IgD-negative memory B cell (primary cell): ENCODE data around the gene PLCE1. TPM values are rescaled to one million over a fixed set of nuclear protein-coding genes. Genes with fewer than 3 reads are reported as not detected.
"Not testable (repeated sequence)": the region's sequence is repeated elsewhere in the genome, so short reads cannot be mapped to it uniquely, and the experiment has no call there.

Experiments
- H3K27ac Mint-ChIP-seq, 3 donors: one replicate each; pipeline ENCODE4 v1.8.0; 2020 to 2022; ENCODE audit warnings: mild to moderate bottlenecking in 3 of 3, mixed read lengths in 3 of 3, moderate library complexity in 1 of 3
- H3K27me3 Mint-ChIP-seq: one replicate; pipeline ENCODE4 v1.8.0; 2021; ENCODE audit warnings: mixed read lengths
- H3K36me3 Mint-ChIP-seq: one replicate; pipeline ENCODE4 v1.8.0; 2020; ENCODE audit warnings: mild to moderate bottlenecking, mixed read lengths
- H3K4me1 Mint-ChIP-seq, 3 donors: one replicate each; pipeline ENCODE4 v1.8.0; 2020 to 2022; ENCODE audit warnings: mixed read lengths in 3 of 3, mild to moderate bottlenecking in 1 of 3
- H3K4me3 Mint-ChIP-seq, 4 donors: one replicate each; pipeline ENCODE4 v1.8.0; 2020 to 2022; ENCODE audit warnings: mild to moderate bottlenecking in 4 of 4, mixed read lengths in 4 of 4, moderate library complexity in 3 of 4
- H3K9me3 Mint-ChIP-seq, 3 donors: one replicate each; pipeline ENCODE4 v1.8.0; 2020 to 2021; ENCODE audit warnings: mixed read lengths in 3 of 3, mild to moderate bottlenecking in 1 of 3
- polyA plus RNA-seq: library from polyadenylated mRNA; unstranded; fragments of 300-500 nt; fragmentation: Illumina TruSeq; gene quantifications from one replicate; pipeline ENCODE4 v1.2.3, GENCODE V29; 2021

PLCE1 gene
- 0.49 TPM for polyA plus RNA-seq

- Mint-ChIP-seq H3K27ac (no peak within 1 kb of the TSS), H3K4me3 (peak within 1 kb of the TSS in 3 of 4 donors; percentile 70 to 87 (median 82)), H3K9me3 (peaks cover 0 to 3% (median 2%) of the 10 kb centered on the region in 3 donors), H3K4me1 (peaks cover 6 to 8% (median 8%) of the 10 kb centered on the region in 3 donors), H3K36me3 (peaks cover 1% of the 10 kb centered on the region), H3K27me3 (peaks cover 49% of the 10 kb centered on the region)
These were observed at the start of gene PLCE1 for GRCh38 chr10:93993782-93994437. Gene PLCE1, plus strand, starts transcription at chr10:93993931. Its CDS starts 37,116 bp downstream, at chr10:94031047.

DNA sequence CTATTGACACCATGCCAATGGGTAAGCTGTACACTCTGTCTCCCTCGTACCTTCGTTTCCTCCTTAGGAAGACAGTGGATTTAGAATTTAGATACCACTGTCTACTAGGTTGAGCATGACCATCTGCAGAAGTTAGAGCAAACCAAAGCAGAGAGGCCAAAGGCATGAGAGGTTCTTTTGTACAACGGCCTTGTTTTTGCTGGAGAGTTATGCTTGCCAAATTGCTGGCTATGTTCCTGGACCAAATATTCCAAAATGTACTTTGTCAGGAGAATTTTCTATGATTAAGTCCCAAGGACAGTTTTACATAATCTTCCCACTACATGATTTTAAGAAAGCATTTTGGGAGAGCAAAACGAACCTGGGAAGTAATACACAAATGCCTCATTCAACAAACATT is 47.9 kb upstream of the PLCE1 start:
- Mint-ChIP-seq H3K36me3 (peaks cover 6% of the 10 kb centered on the region), H3K27ac (no peak overlapping the region), H3K4me1 (no peaks in the 10 kb centered on the region), H3K27me3 (no peaks in the 10 kb centered on the region), H3K9me3 (no peaks in the 10 kb centered on the region), H3K4me3 (no peak overlapping the region)

- Mint-ChIP-seq H3K36me3 (peaks cover 8% of the 10 kb centered on the region), H3K4me1 (no peaks in the 10 kb centered on the region), H3K4me3 (no peak overlapping the region), H3K27ac (no peak overlapping the region), H3K9me3 (no peaks in the 10 kb centered on the region), H3K27me3 (no peaks in the 10 kb centered on the region)
These were observed 46.7 kb upstream of the PLCE1 start for GRCh38 chr10:93947055-93947454.

DNA sequence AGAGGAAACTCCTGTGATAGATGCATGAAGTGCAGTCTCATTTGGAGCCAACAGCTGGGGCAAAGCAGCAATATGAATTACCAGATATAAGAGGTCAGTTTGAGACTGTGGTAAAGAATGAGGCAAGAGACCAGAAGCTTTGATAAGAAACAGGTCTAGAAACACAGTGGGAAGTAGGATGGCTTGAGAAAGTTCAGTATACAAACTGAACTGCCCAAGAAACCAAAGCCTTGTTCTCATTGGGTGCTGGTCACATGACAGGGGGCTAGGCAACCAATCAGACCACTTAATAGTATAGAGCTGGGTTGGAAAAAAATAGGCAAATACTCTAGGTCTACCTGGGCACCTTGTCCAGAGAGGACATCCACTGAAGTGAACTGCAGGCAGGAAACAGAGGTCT is 46.2 kb upstream of the PLCE1 start:
- H3K36me3 Mint-ChIP-seq: peaks cover 8% of the 10 kb centered on the region
- H3K4me1 Mint-ChIP-seq: no peaks in the 10 kb centered on the region
- no peaks in the 10 kb centered on the region for H3K9me3 Mint-ChIP-seq
- no peak overlapping the region for H3K27ac Mint-ChIP-seq
- no peak overlapping the region for H3K4me3 Mint-ChIP-seq
- no peaks in the 10 kb centered on the region for H3K27me3 Mint-ChIP-seq

GRCh38 chr10:93951905-93952304 is 41.8 kb upstream of the PLCE1 start:
- H3K4me1 Mint-ChIP-seq: no peaks in the 10 kb centered on the region
- H3K27ac Mint-ChIP-seq: no peak overlapping the region
- no peaks in the 10 kb centered on the region for H3K27me3 Mint-ChIP-seq
- H3K9me3 Mint-ChIP-seq: peaks cover 0 to 3% (median 0%) of the 10 kb centered on the region in 3 donors
- H3K4me3 Mint-ChIP-seq: no peak overlapping the region
- H3K36me3 Mint-ChIP-seq: peaks cover 8% of the 10 kb centered on the region

GRCh38 chr10:93954299-93954698 is 39.4 kb upstream of the PLCE1 start:
- no peaks in the 10 kb centered on the region for H3K27me3 Mint-ChIP-seq
- H3K27ac Mint-ChIP-seq: no peak overlapping the region
- H3K36me3 Mint-ChIP-seq: peaks cover 5% of the 10 kb centered on the region
- peaks cover 0 to 3% (median 0%) of the 10 kb centered on the region in 3 donors for H3K9me3 Mint-ChIP-seq
- H3K4me1 Mint-ChIP-seq: no peaks in the 10 kb centered on the region
- no peak overlapping the region for H3K4me3 Mint-ChIP-seq

GRCh38 chr10:93954726-93955363 is 38.9 kb upstream of the PLCE1 start:
- H3K36me3 Mint-ChIP-seq: peaks cover 5% of the 10 kb centered on the region
- H3K4me3 Mint-ChIP-seq: no peak overlapping the region
- H3K27me3 Mint-ChIP-seq: no peaks in the 10 kb centered on the region
- H3K4me1 Mint-ChIP-seq: no peaks in the 10 kb centered on the region
- no peak overlapping the region for H3K27ac Mint-ChIP-seq
- peaks cover 0 to 3% (median 0%) of the 10 kb centered on the region in 3 donors for H3K9me3 Mint-ChIP-seq

DNA sequence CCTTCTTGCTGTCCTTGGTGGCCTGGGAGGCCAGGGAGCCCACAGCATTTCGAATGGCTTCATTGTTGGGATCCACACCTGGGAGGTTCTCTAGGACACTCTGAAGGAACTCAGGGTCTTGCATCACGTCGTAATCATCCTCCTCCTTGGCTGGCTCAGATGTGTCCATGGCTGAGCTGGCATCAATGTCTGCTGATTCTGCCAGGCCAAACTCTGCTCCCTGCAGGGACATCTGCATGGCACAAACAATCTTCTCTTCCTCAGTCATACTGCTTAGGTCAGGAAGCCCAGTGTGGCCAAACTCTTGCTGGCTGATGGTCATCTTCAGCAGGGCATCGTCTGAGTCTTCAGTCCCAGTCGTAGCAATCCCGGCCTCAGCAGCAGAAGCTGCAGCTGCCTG is 34.9 kb upstream of the PLCE1 start:
- Mint-ChIP-seq H3K4me1 (no peaks in the 10 kb centered on the region), H3K4me3 (no peak overlapping the region), H3K36me3 (peaks cover 1% of the 10 kb centered on the region), H3K9me3 (no peaks in the 10 kb centered on the region), H3K27ac (no peak overlapping the region), H3K27me3 (peaks cover 2% of the 10 kb centered on the region)

- not testable (repeated sequence) for H3K36me3 Mint-ChIP-seq, H3K4me3 Mint-ChIP-seq, H3K4me1 Mint-ChIP-seq, H3K27me3 Mint-ChIP-seq, H3K9me3 Mint-ChIP-seq, H3K27ac Mint-ChIP-seq
These were observed 32.7 kb upstream of the PLCE1 start for GRCh38 chr10:93960988-93961387.

GRCh38 chr10:93962973-93963372 is 30.8 kb upstream of the PLCE1 start:
- Mint-ChIP-seq H3K4me1 (no peaks in the 10 kb centered on the region), H3K9me3 (no peaks in the 10 kb centered on the region), H3K27me3 (peaks cover 2% of the 10 kb centered on the region), H3K27ac (no peak overlapping the region), H3K4me3 (no peak overlapping the region), H3K36me3 (no peaks in the 10 kb centered on the region)

DNA sequence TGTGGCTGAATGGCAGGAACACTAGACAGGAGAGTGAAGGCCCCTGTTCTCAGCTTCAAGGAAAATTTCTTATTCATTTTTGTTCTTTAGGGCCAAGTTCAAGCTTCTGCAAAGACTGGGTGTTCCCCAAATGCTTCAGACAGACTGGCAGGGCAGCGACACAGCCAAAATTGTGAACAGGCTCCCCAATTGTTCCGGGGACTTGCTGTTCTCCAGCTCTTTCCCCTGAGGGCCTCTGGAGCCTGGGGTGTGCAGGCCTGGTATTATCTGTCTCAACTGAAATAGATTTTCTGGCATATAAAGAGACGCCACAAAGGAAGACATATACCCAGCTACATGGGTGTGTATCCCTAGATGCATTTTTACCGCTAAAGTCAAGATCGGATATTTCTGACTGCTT is 30.3 kb upstream of the PLCE1 start:
- Mint-ChIP-seq H3K36me3 (no peaks in the 10 kb centered on the region), H3K9me3 (no peaks in the 10 kb centered on the region), H3K27me3 (peaks cover 2% of the 10 kb centered on the region), H3K4me3 (no peak overlapping the region), H3K4me1 (no peaks in the 10 kb centered on the region), H3K27ac (no peak overlapping the region)

- H3K27me3 Mint-ChIP-seq: peaks cover under 1% of the 10 kb centered on the region
- no peaks in the 10 kb centered on the region for H3K4me1 Mint-ChIP-seq
- no peak overlapping the region for H3K4me3 Mint-ChIP-seq
- H3K9me3 Mint-ChIP-seq: no peaks in the 10 kb centered on the region
- H3K36me3 Mint-ChIP-seq: no peaks in the 10 kb centered on the region
- H3K27ac Mint-ChIP-seq: no peak overlapping the region
These were observed 27.8 kb upstream of the PLCE1 start for GRCh38 chr10:93965911-93966310.

- Mint-ChIP-seq H3K27ac (no peak overlapping the region), H3K4me3 (no peak overlapping the region), H3K9me3 (no peaks in the 10 kb centered on the region), H3K36me3 (no peaks in the 10 kb centered on the region), H3K27me3 (no peaks in the 10 kb centered on the region), H3K4me1 (no peaks in the 10 kb centered on the region)
These were observed 26.0 kb upstream of the PLCE1 start for GRCh38 chr10:93967756-93968155.

DNA sequence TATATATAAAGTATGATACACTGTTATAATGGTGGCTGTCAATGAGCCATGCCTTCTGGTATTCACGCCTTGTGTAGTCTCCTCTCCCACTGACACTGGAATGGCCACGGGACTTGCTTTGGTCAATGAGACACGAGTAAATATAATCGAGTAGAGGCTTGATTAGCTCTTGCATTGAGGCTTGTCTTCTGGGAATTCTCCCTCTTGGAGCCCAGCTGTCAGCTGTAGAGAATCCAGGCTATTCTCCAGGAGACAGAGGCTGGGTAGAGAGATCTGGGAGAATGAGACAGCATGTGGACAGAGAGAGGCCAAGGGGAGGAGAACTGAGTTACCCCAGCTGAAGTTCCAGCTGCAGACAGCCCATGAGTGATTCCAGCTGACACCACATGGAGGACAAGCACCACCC is 25.2 kb upstream of the PLCE1 start:
- Mint-ChIP-seq H3K27me3 (no peaks in the 10 kb centered on the region), H3K27ac (no peak overlapping the region), H3K4me3 (no peak overlapping the region), H3K4me1 (no peaks in the 10 kb centered on the region), H3K9me3 (no peaks in the 10 kb centered on the region), H3K36me3 (no peaks in the 10 kb centered on the region)

GRCh38 chr10:93970433-93971010 is 23.2 kb upstream of the PLCE1 start:
- not testable (repeated sequence) for H3K4me1 Mint-ChIP-seq, H3K27ac Mint-ChIP-seq, H3K4me3 Mint-ChIP-seq, H3K9me3 Mint-ChIP-seq, H3K27me3 Mint-ChIP-seq, H3K36me3 Mint-ChIP-seq
